SK-N-MC (cell line): ENCODE results near the gene CHST15.

Experiments used
- EZH2 ChIP-seq: fragments of 200-600 bp; sonication (generic); IDR thresholded peaks from one replicate; pipeline ENCODE4 v1.6.1; 2017; ENCODE audit warnings: antibody characterized with exemption
- POLR2AphosphoS5 ChIP-seq: IDR thresholded peaks from 2 replicates; pipeline ENCODE4 v1.6.1; 2012; ENCODE audit warnings: mild to moderate bottlenecking, low read depth, low read length, borderline replicate concordance

DNA sequence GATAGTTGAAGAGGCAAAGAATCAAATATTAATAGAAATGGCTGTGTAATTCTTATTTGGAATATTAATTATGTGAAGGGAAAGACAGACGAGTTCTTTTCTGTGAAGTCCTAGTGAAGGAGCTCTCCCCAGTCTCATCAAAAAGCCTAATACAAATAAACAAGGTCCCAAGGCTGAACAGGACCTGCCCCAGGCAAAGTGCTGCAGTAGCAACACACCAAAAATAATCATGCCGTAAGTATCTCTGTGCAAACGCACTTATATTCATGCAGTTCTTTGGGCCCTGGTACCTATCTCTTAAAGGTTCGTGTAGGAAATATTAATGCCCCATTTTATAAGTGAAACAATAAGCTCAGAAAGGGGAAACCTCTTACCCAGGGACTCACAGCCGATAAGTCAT lies 12.2 kb upstream of the CHST15 start:
- no peak for TF ChIP-seq POLR2AphosphoS5
- no peak for TF ChIP-seq EZH2
